ENCODE results near the gene DUSP22. TPM values are rescaled to one million over a fixed set of nuclear protein-coding genes. Genes with fewer than 3 reads are reported as not detected.

The DUSP22 gene
- total and polyA plus RNA-seq, 2 experiments from 2014 or later = 12.8 to 36.8 TPM

GRCh38 chr6:358847-359246 lies 66.6 kb downstream of the DUSP22 start:
- H3F3A ChIP-seq (replicated peaks; ENCODE audit: low read depth) = no peaks in the 10 kb centered on the region
- no peak overlapping the region for H2AFZ ChIP-seq
- Mint-ChIP-seq H3K4me3 (no peak overlapping the region), H3K27me3 (ENCODE audit: insufficient read depth, low read depth, poor library complexity) (peaks cover 16% of the 10 kb centered on the region), H3K9me3 (peaks cover 99% of the 10 kb centered on the region), H3K4me1 (peaks cover 4% of the 10 kb centered on the region; the same call in 1 of the 3 replicates), H3K27ac (no peak overlapping the region; the same call in 1 of the 2 replicates), H3K36me3 (ENCODE audit: low read depth) (peaks cover 40% of the 10 kb centered on the region)
- no peak overlapping the region for H3K4me3 ChIP-seq
- H3K27ac ChIP-seq (ENCODE audit: low read depth) = no peak overlapping the region
- 0 out of 2 replicates have a peak, but pooled peaks cover 6% of the 10 kb centered on the region for H3K9me2 ChIP-seq (ENCODE audit: insufficient read depth)
- no peak overlapping the region for H3K4me2 ChIP-seq
- TF ChIP-seq ETS1 (IDR thresholded peaks at IDR 0.05) (no peak), NANOG (IDR thresholded peaks at IDR 0.05; ENCODE audit: borderline replicate concordance) (no peak), CREB1 (CRISPR knock-in tag; IDR thresholded peaks at IDR 0.05; ENCODE audit: low read depth) (no peak), JUNB (IDR thresholded peaks at IDR 0.05; ENCODE audit: unreplicated experiment) (no peak), EZH2 (IDR thresholded peaks at IDR 0.05; ENCODE audit: low read depth, unreplicated experiment) (no peak), POLR2AphosphoS5 (IDR thresholded peaks at IDR 0.05; ENCODE audit: low read depth) (no peak), CTCF (conservative IDR thresholded peaks at IDR 0.05; ENCODE audit: low read depth in 2 of 2) (no peak), ZNF462 (CRISPR knock-in tag; IDR thresholded peaks at IDR 0.05) (no peak), REST (IDR thresholded peaks at IDR 0.05; ENCODE audit: unreplicated experiment) (no peak)
- no peak for DNase-seq (ENCODE audit: low spot score)
- peaks cover 15% of the 10 kb centered on the region for H3K36me3 ChIP-seq (ENCODE audit: insufficient read depth)
- no peaks in the 10 kb centered on the region for H3K4me1 ChIP-seq (ENCODE audit: insufficient read depth)
- H3K79me2 ChIP-seq (replicated peaks; ENCODE audit: insufficient read depth) = no peaks in the 10 kb centered on the region
- no peak for ATAC-seq
- H4K20me1 ChIP-seq (replicated peaks; ENCODE audit: insufficient read depth) = no peaks in the 10 kb centered on the region; the same call in 1 of the 2 replicates
- no peaks in the 10 kb centered on the region for H3K27me3 ChIP-seq (ENCODE audit: insufficient read depth)
